ENCODE results near the gene COL5A1.

GRCh38 chr9:134676886-134677285 is 35.3 kb downstream of the COL5A1 start:
- TF ChIP-seq CTCF (IDR thresholded peaks at IDR 0.05) (no peak), POLR2A (IDR thresholded peaks at IDR 0.05) (no peak), EP300 (IDR thresholded peaks at IDR 0.05) (no peak)

All from tibial nerve (tissue), 4 donors.